Vagina (tissue), 2 donors: ENCODE measurements around the gene LGR6. TPM values are rescaled to one million over a fixed set of nuclear protein-coding genes. Genes with fewer than 3 reads are reported as not detected.
A peak's percentile ranks its signal among the peaks of the same experiment; 100 is the strongest.
"Not testable (repeated sequence)": the region's sequence is repeated elsewhere in the genome, so short reads cannot be mapped to it uniquely, and the experiment has no call there.

Experiments used
- DNase-seq, 2 donors: peaks; one replicate each; pipeline ENCODE4 v3.0.0-alpha.2; 2017; ENCODE audit errors: extremely low spot score in 2 of 2
- H3K27ac ChIP-seq: fragments of 200-600 bp; sonication (generic); one replicate; pipeline ENCODE4 v1.5.1; 2019
- H3K27me3 ChIP-seq: fragments of 200-600 bp; sonication (generic); one replicate; pipeline ENCODE4 v1.5.1; 2019
- H3K36me3 ChIP-seq, 2 donors: fragments of 200-600 bp; sonication (generic); one replicate each; pipeline ENCODE4 v1.5.1; 2017 to 2019
- H3K4me1 ChIP-seq: fragments of 200-600 bp; sonication (generic); one replicate; pipeline ENCODE4 v1.5.1; 2019
- H3K4me3 ChIP-seq, 2 donors: fragments of 200-600 bp; sonication (generic); 1 replicate in 1 of 2; 2 replicates in 1 of 2; pipeline ENCODE4 v1.5.1; 2016 to 2019
- H3K9me3 ChIP-seq: fragments of 200-600 bp; sonication (generic); one replicate; pipeline ENCODE4 v1.5.1; 2019
- POLR2A ChIP-seq, 2 donors: fragments of 450-650 bp; IDR thresholded peaks; one replicate each; pipeline ENCODE4 v1.6.1; 2017; ENCODE audit warnings: antibody characterized with exemption in 2 of 2, mild to moderate bottlenecking in 2 of 2, moderate library complexity in 2 of 2
- POLR2AphosphoS5 ChIP-seq, 2 donors: sonication (generic); formaldehyde crosslinking; IDR thresholded peaks; one replicate each; pipeline ENCODE4 v1.9.0; 2017; ENCODE audit warnings: antibody characterized with exemption in 2 of 2, mild to moderate bottlenecking in 2 of 2, low read depth in 1 of 2; ENCODE audit not compliant: insufficient read depth in 1 of 2
- intact Hi-C: fragments of 100-400 bp; cut with DNase I; formaldehyde crosslinking; loops from one replicate; pipeline ENCODE4 v1.15.1; 2023
- total RNA-seq: library from RNA; depleted of rRNA; stranded (reverse); fragments of >200 nt; gene quantifications from one replicate; pipeline ENCODE4 v1.2.3, GENCODE V29; 2016
- TF ChIP-seq, protein P1 (sequence below), 3 experiments: fragments of 450-650 bp in 2 of 3; fragments of 200-600 bp in 1 of 3; sonication (generic) in 1 of 3; IDR thresholded peaks; one replicate each; pipeline ENCODE4 v1.5.1; 2017 to 2019; ENCODE audit warnings: antibody characterized with exemption in 3 of 3, mild to moderate bottlenecking in 2 of 3, moderate library complexity in 2 of 3

Gene LGR6
- total RNA-seq, 1 donor from 2014 or later, result 6.6 TPM

DNA sequence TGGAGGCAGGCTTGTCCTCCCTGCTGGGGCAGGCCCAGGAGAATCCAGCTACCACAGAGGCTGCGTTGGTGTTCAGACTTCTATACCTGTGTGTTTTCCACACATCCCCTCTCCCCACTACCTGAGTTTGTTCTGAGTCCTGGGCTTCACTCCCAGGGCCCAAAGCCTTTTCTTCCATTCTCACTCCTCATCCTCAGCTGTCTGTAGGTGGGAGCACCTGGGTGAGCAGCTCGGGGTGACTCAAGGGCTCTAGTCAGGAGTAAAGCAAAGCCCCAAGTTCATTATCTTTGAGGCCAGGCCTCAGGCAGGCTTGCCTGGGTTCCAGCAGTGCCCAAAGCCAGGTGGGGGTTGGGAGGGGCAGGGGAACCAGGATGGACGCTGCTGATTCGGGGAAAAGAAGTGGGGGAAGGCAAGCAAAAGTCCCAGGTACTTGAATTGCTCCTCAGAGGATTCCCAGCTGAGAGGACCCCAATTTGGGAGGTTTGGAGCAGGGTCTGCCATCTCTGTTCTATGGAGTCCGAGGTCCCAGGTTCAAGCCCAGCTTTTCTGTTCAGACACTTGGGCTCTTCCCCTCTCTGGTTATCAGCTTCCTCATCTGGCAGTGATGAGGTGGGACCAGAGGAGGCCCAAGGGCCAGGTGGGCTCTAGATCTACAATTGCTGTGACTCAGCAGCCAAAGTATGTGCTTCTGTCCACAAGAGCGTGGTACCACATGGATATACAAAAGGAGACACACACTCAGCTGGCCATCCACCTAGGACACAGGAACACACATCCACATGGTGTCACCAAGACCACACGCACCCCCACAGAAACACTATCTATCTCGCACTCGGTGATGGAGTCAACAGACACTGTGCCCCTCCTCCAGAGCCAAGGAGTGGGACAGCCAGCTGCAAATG lies 27.4 kb upstream of the LGR6 start:
- no peaks in the 10 kb centered on the region for H3K36me3 ChIP-seq
- no peak overlapping the region for H3K27ac ChIP-seq
- no peaks in the 10 kb centered on the region for H3K27me3 ChIP-seq
- intact Hi-C loops, result no loop called here
- H3K4me1 ChIP-seq, result peaks cover 30% of the 10 kb centered on the region
- no peaks in the 10 kb centered on the region for H3K9me3 ChIP-seq
- no peak for TF ChIP-seq POLR2A (IDR thresholded peaks at IDR 0.05)
- TF ChIP-seq, protein P1, sequence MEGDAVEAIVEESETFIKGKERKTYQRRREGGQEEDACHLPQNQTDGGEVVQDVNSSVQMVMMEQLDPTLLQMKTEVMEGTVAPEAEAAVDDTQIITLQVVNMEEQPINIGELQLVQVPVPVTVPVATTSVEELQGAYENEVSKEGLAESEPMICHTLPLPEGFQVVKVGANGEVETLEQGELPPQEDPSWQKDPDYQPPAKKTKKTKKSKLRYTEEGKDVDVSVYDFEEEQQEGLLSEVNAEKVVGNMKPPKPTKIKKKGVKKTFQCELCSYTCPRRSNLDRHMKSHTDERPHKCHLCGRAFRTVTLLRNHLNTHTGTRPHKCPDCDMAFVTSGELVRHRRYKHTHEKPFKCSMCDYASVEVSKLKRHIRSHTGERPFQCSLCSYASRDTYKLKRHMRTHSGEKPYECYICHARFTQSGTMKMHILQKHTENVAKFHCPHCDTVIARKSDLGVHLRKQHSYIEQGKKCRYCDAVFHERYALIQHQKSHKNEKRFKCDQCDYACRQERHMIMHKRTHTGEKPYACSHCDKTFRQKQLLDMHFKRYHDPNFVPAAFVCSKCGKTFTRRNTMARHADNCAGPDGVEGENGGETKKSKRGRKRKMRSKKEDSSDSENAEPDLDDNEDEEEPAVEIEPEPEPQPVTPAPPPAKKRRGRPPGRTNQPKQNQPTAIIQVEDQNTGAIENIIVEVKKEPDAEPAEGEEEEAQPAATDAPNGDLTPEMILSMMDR (IDR thresholded peaks at IDR 0.05), result no peak
- TF ChIP-seq POLR2AphosphoS5 (IDR thresholded peaks at IDR 0.05; ENCODE audit: insufficient read depth in 1 of 2, low read depth in 1 of 2), result no peak
- H3K4me3 ChIP-seq, result no peak overlapping the region
- no peak for DNase-seq

DNA sequence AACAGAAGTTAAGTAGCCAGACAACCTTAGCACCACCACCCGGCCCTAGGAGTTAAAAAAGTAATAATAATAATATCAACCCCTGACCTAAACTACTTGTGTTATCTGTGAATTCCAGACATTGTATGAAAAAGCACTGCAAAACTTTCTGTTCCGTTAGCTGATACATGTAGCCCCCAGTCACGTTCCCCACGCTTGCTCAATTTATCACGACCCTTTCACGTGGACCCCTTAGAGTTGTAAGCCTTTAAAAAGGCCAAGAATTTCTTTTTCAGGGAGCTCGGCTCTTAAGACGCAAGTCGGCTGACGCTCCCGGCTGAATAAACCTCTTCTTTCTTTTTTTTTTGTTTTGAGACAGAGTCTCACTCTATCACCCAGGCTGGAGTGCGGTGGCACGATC lies 26.5 kb upstream of the LGR6 start:
- peaks cover 30% of the 10 kb centered on the region for H3K4me1 ChIP-seq
- H3K36me3 ChIP-seq, intact Hi-C loops, H3K4me3 ChIP-seq, H3K27me3 ChIP-seq, H3K27ac ChIP-seq, DNase-seq, H3K9me3 ChIP-seq: not testable (repeated sequence)

DNA sequence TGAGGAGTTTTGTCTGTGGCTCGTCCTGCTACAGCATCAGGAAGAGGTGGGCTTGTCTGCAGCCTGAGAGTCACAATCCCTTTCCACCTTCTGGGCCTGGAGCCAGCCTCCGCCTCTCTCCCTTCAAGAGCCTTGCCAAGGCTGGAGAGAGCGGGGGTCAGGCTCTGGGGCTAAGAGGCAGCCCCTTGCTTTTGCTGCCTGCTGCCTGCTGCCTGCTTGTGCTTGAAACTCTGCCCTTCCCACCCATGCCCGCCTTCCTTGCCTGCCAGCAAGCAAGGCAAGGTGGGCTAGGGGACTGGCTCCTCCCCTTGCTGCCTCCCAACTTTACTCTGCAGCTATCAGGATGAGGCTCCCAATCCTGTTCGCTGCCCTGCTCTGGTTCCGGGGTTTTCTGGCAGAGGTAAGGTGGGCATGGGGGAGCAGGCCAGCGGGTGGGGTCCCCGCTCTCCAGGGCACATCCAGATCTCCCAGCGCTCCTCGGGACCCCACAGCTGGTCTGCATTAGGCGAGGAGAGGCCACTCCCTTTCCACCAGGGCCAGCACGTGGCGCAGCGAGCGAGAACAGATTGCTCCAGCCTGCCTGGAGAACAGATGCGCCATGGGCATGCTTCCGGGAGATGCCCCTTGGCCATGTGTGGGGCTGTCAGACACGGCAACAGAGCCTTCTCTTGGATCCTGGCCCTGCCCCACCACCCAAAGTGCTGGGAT lies 25.7 kb upstream of the LGR6 start:
- peak overlapping the region in 1 of 2 donors; percentile 24 for H3K4me3 ChIP-seq
- H3K27ac ChIP-seq, result no peak overlapping the region
- no peaks in the 10 kb centered on the region for H3K9me3 ChIP-seq
- DNase-seq, result no peak
- H3K27me3 ChIP-seq, result no peaks in the 10 kb centered on the region
- H3K4me1 ChIP-seq, result peaks cover 24% of the 10 kb centered on the region
- no peaks in the 10 kb centered on the region for H3K36me3 ChIP-seq
- TF ChIP-seq POLR2AphosphoS5 (IDR thresholded peaks at IDR 0.05; ENCODE audit: insufficient read depth in 1 of 2, low read depth in 1 of 2) (peak in 1 of 2 donors; percentile 59), POLR2A (IDR thresholded peaks at IDR 0.05) (no peak)
- TF ChIP-seq, protein P1 (IDR thresholded peaks at IDR 0.05), result no peak
- intact Hi-C loops, result no loop called here

DNA sequence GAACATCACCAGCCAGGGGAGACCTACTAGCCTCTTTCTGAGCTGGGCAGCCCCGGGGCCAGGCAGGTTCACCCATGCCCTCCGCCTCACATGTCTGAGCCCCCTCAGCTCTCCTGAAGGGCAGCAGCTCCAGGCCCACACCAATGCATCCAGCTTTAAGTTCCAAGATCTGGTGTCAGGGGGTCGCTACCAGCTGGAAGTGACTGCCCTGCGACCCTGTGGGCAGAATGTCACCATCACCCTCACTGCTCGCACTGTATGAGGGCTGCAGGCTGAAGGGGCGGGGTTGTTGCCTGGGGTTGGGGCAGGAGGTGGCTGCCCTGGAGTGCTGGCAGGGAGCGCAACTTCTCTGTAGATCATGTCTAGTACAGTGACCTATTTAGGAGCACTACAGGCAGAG lies 24.7 kb upstream of the LGR6 start:
- Histone ChIP-seq H3K27ac (no peak overlapping the region), H3K4me3 (no peak overlapping the region), H3K4me1 (peaks cover 15% of the 10 kb centered on the region), H3K36me3 (no peaks in the 10 kb centered on the region), H3K9me3 (no peaks in the 10 kb centered on the region), H3K27me3 (no peaks in the 10 kb centered on the region)
- no peak for DNase-seq
- intact Hi-C loops, result no loop called here
- TF ChIP-seq POLR2A (IDR thresholded peaks at IDR 0.05) (no peak), POLR2AphosphoS5 (IDR thresholded peaks at IDR 0.05; ENCODE audit: insufficient read depth in 1 of 2, low read depth in 1 of 2) (no peak)
- TF ChIP-seq, protein P1 (IDR thresholded peaks at IDR 0.05), result no peak

DNA sequence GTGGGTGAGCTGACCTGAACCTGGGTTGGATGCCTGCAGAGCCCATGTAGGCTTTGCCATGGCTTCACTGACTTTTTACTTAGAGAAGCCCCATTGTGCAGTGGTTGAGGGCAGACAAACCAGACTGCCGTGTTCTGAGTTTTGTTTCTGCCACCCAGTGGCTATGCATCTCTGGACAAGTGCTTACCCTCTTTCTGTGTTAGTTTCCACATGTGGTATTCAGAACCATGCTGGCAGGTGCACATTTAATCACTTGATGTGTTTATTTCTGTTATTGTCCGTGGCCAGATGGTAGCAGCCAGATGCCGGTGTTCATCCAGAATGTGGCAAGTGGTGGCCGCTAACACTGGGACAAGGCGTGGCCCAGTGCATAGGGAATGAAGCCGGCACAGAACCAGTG lies 22.9 kb upstream of the LGR6 start:
- Histone ChIP-seq H3K27ac (no peak overlapping the region), H3K4me1 (peaks cover 15% of the 10 kb centered on the region), H3K27me3 (no peaks in the 10 kb centered on the region), H3K4me3 (no peak overlapping the region), H3K36me3 (no peaks in the 10 kb centered on the region), H3K9me3 (no peaks in the 10 kb centered on the region)
- DNase-seq, result no peak
- intact Hi-C loops, result no loop called here
- TF ChIP-seq, protein P1 (IDR thresholded peaks at IDR 0.05), result no peak
- TF ChIP-seq POLR2AphosphoS5 (IDR thresholded peaks at IDR 0.05; ENCODE audit: insufficient read depth in 1 of 2, low read depth in 1 of 2) (no peak), POLR2A (IDR thresholded peaks at IDR 0.05) (no peak)
